Measurements from ENCODE around the gene FUT8.
"Not testable (repeated sequence)": the region's sequence is repeated elsewhere in the genome, so short reads cannot be mapped to it uniquely, and the experiment has no call there.

FUT8 gene

DNA sequence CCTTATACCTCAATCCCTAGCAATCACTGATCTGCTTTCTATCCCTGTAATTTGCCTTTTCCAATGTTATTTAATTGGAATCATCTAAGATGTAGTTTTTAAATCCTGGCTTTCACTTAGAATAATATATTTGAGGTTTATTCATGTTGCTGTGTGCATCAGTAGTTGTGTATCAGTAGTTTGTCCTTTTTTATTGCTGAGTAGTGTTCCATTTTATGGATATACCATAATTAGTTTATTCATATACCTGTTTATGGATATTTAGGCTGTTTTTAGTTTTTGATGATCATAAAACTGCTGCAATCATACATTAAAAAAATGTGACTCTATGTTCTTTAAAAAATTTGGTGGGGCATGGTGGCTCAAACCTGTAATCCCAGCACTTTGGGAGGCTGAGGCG, 43.7 kb downstream of the FUT8 start:
- DNase-seq, result no peak

DNA sequence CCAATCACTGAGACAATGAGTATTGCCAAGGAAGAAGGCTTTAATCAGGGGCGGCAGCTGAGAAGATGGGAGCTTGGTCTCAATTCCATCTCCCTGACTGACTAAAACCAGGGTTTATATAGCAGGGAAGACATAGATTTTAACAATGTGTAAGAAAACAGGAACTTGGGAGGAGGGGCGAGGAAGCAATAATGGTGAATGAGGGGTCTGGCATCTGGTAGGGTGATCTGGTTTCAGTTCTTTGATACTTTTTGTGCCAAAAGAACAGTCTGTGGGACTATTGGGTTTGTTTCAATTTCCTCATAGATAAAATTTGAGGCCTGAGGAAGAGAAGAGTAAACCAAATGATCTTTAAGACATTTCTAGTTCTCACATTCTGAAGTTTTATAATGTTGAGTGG, 49.2 kb downstream of the FUT8 start:
- no peak for DNase-seq

DNA sequence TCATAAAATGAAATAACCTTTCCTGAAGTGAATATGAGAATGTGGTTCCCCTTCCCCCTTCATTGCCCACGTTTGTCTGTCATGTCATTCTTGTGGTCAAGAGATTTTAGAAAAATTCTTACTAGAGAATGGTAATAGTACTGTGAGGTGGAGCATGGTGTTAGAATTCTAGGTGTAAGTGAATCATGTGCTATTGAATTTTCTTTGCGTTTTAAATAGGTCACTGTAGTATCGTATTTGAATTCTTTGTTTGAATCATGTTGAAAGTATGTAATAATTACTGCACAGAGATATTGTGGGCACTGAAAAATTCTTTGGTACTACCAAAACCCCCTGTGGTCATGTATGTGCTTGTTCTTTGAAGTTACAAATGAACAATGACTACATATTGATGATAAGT, 49.9 kb downstream of the FUT8 start:
- DNase-seq, result no peak

DNA sequence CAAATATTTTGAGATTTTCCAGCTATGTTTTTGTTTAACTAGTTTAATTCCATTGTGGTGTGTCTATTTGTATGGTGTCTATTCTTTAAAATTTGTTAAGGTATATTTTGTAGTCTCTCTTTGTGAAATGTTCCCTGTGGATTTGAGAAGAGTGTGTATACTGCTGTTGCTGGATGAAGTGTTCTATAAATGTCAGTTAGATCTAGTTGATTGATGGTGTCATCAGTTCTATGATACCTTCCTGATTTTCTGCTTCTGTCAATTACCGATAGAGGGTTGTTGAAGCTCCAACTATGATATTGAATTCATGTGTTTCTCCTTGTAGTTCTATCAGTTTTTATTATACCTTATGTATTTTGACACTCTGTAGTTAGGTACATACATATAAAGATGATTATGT, 53.1 kb downstream of the FUT8 start:
- DNase-seq, result no peak

DNA sequence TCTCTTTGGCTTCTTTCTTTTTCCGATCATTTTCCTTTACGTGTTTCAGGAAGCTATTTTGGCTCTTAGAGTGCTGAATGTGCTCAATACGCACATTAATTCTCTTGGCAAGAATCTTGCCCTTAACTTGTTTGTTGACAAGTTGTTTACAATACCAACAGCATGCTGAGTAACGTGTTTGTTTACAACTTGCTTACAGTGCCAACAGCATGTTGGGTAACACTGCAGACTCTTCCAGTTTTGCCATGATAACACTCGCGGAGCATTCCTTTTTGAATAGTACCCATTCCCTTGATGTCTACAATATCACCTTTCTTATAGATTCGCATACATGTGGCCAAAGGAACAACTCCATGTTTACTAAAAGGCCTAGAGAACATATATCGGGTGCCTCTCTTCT, 55.4 kb downstream of the FUT8 start:
- not testable (repeated sequence) for DNase-seq

DNA sequence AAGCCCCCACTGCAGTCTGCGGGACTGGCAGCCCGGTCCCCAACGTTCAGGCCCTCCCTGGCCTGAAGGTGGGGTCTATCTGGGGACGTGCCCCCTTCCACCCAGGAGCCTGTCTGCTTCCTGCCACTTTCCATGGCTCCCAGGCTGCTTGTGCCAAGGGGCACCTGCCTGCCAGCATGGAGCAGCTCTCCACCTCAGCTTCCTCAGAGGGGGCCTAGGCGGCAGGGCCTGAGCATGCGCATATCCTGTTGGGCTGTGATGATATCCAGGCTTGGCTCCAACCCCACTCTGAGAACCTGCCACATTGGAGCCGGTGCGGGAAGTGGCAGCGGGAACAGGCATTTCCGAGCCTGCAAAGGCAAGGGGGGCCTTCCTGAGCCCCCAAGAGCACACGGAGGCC, 57.4 kb downstream of the FUT8 start:
- DNase-seq, result no peak

DNA sequence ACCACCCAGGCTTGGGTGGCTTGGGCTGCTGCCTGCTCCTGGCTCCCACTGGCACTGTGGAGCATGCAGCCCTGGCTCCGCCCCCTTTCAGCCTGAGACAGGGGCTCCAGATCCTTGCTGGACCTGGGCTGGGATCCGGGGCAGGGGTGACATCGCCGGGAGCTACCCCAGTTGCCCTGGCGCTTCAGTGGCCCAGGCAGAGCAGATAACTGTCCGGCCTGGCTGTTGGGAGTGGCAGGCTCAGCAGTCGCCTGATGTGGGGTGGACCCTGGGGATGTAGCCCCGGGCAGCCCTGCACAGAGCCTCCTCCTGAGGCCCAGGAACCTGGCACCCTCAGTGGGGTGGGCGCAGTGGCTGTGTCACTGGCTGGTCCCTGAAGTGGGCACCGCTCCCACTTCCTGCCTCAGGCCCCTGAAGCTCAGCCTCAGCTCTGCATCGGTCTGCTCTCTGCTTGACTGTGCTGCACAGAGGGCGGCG, 57.9 kb downstream of the FUT8 start:
- DNase-seq, result no peak

DNA sequence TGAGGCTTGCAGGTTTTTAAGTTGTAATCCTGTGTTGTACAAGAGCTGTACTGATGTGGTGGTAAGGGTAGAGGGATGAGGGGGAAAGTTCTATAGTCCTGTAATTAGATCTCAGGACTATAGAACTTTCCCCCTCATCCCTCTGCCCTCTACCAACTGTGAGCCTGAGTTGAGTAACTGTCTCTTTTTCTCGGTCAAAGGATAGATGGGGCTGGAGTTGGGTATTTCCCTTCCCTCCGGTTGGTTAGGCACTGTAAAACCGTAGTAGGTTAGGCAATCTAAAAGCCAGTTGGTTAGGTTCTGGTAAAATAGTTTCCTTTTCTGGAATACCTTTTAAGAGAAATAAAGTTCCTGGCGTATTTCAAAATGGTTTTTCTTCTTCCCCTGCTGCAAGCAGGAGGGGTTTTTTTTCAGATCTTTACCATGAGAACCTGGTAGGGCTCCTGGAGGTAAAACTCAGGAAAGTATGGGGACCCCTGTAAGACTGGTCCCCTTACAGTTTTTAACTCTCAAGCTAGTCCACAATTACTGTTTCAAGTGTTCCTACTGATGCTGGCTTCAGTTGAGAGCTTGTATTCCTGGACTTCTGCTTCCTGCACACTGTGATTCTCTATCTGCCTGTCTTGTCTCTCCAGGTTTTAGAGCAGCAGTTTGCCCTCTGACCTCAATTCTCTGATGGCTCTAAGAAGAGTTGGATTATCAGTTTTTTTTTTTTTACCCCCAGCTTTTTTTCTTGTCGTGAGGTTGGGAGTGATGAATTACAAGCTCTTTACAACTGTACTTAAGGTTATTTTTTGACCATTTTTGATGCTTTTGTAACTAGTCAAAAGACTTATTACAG, 58.7 kb downstream of the FUT8 start:
- no peak for DNase-seq

DNA sequence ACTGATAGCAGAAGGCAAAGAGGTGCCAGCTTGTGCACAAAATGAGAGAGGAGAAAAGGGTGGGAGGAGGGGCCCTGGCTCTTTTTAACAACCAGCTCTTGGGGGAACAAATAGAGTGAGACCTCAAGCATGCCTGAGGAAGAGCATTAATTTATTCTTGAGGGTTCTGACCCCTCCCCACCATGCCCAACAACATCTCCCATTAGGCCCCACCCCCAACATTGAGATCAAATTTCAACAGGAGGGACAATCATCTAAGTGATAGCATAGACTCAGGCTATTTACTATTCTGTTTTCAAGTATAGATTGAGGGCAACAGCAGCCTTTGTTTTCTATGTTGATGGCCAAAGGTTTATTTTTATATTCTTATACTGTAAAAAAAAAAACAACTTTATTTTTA, 59.7 kb downstream of the FUT8 start:
- no peak for DNase-seq

DNA sequence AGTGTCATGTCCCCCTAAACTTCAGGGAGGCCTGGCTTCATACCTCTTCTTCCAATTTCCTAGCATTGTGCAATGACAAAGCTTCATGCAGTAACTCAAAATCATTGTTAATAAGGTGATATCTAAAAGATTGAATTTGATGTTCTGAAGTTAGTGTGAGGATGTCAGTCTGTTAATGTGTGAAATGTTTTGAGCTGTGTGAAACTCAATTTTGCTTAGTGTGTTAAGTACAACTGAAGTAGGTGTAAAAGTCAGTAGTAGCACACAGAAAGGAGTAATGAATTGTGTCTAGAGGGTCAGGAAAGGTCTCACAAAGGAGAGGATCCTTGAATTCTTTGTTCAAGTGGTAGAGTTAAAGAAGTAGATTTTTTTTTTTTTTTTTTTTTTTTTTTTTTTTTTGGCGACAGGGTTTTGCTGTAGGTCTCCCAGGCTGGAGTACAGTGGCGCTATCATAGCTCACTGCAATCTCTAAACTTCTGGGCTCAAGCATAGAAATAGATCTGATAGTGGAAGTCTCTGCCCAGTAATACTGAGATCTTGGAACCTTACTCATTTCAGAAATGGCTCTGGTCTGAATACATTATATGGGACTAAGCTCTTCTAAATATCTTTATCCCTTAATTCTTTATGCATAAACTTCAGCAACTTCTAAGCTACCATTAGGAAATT, 63.9 kb downstream of the FUT8 start:
- no peak for DNase-seq

DNA sequence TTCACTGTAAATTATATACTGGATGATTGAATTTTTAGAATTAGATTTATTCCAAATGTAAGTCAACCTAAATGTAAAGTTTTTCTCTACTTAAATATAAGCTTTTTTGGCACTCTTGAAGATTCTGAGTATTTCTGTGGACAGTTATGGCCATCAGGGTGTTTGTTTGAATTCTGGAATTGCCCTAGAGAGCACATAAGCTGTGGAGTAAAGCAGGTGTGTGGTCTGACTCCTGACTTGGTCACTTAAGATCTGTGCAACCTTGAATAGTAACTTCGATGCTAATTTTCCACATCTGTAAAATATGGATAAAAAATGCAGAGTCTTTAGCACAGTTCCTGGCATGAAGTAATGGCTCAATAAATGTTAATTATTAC, 64.4 kb downstream of the FUT8 start:
- no peak for DNase-seq

DNA sequence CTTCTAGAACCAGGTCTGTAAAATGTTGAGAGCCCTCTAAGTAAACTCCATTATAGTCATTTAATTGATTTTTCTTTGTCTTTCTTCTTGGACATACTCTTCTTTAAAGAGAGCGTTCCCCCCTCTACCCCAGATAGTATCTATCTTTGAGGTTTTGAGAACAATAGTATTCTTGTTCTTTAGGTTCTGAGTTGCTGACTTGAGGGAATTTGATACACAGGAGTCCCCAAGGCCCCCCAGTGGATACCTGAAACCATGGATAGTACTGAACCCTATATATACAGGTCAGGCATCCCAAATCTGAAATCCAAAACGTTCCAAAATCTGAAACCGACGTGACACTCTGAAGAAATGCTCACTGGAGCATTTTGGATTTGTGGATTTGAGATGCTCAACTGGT, 65.5 kb downstream of the FUT8 start:
- no peak for DNase-seq

DNA sequence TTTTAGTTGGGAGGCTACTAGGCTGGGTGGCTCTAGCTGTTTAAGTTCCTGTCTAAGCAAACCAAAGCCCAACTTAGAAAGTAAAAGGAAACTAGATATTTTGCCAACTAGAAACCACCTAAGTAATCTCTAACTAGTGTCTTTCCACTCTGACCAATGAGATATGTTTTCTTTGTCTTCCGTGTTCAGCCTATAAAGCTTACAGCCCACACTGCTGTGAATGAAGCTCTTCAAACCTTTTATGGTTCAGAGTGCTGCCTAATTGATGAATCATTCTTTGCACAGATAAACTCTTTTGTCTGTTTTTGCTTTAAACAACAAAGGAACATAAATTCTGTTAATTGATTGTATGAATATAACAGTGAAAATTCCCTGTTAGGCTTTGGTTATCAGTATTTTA, 66.1 kb downstream of the FUT8 start:
- DNase-seq, result no peak

DNA sequence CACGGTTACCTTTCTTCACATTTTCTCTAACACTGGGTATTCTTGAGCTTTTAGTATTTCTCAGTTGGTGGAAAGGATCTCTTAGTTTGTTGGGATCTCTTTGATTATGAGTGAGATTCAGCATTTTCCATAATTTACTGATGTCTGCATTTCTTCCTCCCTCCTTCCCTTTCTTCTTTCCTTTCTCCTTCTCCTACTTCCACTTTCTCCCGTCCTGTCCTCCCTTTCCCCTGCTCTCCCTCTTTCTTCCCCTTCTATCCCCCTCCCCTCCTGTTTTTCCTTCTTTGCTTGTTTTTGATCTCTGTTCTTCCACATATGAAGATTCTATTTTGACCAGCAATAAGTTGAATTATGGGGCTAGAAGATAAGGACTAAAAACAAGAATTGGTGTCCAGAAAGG, 66.9 kb downstream of the FUT8 start:
- DNase-seq, result no peak

DNA sequence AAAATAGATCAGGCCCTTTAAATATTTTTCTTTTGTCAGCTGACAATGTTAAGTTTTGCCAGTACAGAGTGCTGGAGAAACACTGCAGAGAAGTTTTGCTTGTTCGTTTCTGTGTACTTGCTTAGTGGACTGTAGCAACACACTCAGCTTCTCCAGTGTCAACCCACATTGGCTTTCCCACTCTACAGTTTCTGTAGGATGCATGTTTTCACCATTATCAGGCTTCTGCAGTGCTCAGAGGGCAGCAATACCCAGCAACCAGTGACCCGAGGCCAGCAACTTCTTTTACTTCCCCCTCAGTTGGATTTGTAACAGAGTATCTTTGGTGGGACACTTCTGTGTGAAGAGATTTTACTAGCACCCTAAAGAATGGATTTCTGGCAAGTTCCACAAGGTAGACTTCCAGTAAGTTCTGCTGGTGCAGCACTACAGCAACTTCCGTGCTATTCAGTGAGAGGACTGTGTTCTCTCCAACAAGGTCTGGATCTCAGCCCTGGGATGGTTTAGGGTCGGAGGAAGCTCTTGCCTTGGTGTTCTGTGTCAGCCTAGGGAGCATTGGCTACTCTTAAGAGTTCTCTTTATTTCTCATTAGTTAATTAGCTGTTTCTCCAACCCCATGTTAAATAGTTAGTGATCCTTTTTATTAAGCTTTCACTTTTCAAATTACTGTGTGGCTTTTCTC, 70.4 kb downstream of the FUT8 start:
- no peak for DNase-seq

DNA sequence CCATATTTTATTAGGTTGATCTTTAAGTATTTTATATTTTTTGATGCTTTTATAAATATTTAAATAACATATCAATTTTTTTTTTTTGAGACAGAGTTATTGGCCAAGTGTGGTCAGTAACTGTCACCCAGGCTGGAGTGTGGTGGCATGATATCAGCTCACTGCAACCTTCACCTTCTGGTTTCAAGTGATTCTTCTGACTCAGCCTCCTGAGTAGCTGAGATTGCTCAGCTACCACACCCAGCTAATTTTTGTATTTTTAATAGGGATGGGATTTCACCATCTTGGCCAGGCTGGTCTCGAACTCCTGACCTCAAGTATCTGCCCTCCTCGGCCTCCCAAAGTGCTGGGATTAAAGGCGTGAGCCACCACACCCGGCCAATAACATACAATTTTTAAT, 71.1 kb downstream of the FUT8 start:
- DNase-seq, result no peak

DNA sequence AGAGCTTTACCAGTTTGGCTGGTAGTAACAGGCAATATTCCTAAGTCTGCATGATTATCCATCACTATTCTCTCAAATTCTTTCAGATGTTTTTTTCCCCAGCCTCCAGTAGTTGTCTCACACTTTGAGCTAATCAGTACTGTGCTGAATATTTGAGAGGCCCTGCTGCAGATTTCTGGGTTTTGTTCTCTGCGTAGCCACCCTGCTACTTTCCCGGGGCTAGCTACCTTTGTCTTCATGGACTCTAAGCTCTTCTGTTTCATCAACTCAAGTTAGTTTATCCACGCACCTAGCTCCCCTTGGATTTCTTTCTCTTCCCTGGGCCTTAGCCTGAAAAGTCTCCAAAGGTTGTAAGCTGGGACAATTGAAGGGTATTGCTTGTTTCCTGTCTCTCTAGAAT, 73.0 kb downstream of the FUT8 start:
- no peak for DNase-seq

DNA sequence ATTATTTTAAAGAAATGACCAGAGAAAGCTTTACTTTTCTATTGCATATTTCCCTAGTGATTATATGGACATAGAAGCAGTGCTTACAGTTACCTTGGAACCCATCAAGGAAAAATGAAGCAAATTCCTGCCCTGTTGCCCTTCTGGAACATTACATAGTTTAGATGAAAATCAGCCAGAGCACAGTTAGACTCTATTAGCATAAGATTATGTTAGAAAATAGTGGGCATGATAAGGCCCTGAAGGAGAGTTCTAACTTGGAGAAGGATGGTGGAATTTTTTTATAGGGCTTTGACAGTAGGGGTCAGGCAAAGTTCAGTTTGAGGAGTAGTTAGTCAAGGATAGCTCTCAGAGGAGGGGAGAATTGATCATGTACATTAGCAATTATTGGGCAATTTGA, 74.3 kb downstream of the FUT8 start:
- DNase-seq, result no peak

DNA sequence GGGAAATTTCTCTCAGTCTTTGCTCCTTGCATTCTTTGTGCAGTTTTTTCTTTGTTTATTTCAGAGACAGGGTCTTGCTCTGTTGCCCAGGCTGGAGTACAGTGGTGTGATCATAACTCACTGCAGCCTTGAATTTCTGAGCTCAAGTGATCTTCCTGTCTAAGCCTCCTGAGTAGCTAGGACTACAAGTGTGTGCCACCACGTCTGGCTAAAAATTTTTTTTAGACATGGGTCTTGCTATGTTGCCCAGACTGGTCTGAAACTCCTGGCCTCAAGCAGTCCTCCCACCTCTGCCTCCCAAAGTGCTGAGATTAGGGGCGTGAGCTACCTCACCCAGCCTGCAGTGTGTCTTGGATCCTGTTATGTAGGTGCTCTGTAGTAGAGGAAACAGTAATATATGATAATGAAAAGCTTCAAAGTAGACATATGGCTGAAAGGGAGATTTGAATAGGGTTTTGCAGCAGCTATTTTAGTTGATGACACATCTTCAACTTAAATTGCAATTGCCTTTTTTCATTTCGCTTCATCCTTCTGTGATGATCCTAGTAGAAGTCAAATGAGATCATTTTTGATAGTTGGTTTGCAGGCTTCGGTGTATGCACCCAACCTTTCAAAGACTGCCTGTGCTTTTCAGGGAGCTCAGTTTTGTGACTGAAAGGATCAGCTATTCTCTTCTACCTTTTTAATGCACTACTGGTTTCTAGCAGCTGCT, 75.4 kb downstream of the FUT8 start:
- no peak for DNase-seq

DNA sequence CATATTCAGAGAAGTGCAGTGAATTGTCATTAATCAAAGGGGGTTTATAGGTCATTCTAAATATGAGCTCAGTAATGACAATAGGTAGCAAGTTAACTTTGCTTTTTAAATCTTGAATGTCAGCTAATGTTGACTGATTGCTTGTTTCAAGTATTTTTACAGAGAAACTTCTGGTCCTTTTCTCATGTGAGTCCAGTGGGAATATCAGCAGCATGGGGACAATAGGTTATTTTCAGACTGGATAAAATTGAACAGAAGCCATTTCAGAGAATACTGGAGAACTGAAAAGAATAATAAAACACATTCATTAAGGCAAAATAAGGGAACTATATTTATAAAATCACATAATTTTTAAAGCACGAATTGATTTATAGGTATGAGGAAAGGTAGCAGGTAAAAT, 78.7 kb downstream of the FUT8 start:
- DNase-seq, result no peak

DNA sequence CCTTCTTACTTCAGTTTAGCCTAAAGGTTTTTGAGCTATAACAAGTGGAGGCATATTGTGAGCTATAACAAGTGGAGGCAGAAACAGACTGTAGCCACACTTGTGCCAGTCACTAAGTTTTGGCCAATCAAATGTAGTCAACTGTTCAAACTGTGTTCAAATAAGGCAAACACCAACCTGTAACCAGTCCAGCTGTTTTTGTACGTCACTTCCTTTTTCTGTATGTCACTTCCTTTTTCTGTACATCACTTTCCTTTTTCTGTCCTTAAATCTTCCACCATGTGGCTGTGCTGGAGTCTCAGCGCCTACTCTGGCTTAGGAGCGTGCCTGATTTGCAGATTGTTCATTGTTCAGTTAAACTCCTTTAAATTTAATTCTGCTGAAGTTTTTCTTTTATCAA, 79.7 kb downstream of the FUT8 start:
- no peak for DNase-seq

DNA sequence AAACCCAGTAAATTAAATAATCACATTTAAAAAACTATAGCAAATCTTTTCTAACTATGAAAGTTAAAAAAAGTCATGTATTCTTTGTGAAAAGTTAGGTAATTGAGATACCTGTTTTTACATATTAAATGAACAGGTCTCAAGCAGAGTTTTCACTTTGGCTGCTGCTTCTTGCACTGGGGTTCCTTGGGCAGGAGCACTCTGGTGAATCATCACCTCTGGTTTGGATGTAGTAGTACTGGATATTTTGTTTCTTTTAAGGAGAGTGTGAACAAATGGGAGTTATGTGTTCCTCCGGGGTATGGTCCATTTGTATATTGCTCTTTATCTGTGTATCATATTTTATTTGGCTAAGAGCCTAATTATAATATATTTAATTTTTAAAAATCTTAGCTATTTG, 82.7 kb downstream of the FUT8 start:
- DNase-seq, result no peak
